GM21723 (cell line): ENCODE results near the gene KLHL35.

Experiments
- ATAC-seq: cut with Tn5 transposase; IDR thresholded peaks from one replicate; pipeline ENCODE4 v1.9.1; 2021; ENCODE audit warnings: mild to moderate bottlenecking, moderate library complexity; ENCODE audit not compliant: unreplicated experiment

KLHL35 gene

DNA sequence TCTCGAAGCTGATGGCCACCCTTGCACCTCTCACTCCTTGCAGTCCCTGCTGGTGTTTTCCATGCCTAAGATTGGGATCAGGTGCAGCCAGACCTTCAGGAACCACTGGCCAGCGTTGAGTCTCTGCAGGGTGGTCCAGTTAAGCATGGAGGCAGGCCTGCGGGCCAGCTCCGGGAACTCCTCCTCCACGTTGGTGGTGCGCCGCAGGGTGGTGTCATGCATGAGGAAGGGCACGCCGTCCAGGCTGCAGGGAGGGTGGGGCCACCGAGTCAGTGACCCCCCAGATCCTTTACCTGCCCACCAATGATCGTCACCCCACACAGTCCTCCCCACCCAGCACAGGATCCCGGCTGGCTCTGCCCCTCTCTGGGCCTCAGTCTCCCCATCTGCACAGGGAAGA, 10.0 kb upstream of the KLHL35 start:
- ATAC-seq = no peak

DNA sequence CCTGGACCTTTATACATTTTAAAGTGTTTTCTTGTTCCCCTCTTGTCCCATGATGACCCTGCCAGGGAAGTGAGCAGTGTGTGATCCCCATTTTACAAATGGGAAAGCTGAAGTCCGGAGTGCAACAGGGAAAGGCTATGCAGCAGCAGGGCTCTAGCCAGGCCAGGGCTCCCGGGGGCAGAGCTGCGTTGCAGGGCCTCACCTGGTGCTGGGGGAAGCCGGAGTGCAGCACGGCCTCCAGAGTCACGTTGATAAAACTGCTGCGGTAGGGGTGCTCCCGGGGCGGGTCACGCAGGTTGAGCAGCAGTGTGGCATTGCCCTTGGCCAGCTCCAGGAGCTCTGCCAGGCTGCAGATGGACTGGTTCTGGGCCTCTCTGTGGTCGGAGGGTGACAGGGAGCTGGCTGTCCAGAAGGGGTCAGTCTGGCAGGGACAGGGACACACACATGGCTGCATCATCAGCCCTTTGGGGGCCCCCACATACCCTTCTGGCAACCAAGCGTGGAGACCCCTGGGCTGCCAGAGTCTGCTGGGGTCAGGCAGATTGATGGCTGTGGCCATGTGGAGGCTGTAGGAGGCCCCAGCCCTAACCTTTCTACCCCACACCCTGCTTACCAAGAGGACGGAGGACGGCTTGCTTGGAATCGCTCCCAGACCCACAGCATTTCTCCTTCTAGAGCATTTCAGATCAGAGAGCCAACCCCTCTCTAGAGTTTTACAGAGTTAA, 9.3 kb upstream of the KLHL35 start:
- ATAC-seq = no peak

DNA sequence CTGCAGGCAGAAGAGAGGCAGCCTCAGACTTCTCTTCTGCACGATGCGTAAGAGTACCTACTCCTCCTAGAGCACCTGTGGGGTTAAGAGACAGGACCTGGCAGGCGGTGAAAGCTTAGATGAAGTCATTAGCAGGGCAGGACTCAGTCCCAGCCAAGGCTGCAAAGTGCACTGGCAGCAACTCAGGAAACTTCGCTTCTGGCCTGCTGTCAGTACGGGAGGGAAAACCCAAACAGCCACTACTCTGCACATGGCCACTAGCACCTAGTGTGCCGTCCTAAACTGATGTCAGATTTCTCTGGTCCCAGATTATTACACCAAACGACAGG, 8.8 kb upstream of the KLHL35 start:
- no peak for ATAC-seq

GRCh38 chr11:75440960-75441803, 8.2 kb upstream of the KLHL35 start:
- ATAC-seq = no peak

DNA sequence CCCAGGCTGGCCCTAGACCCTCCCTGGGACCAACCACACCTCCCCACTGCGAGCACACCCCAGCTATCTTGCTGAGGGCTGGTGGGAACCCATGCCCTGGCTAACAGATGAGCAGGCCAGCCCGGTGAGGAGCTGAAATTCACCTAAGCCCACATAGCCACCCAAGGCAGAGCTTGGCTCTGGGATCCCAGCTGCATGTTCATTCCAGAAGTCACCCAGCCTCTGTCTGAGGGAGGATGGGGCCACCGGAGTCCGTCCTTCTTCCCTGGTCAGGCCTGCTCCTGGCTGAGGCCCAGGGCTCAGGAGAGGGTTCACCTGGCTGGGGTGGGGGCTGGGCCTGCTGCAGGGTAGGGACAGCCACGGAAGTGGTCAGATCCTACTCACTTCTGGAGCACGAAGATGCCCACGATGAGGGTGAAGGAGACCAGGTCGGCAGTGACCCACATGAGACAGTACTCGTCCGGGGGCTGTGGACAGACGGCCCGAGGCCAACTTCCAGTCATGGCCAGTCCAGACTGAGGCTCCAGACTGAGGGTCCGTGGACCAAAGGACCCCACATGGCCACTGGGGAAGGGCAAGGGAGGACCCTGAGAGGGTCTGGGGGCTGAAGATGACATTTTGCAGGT, 6.6 kb upstream of the KLHL35 start:
- no peak for ATAC-seq

- ATAC-seq = no peak
These were observed 6.0 kb upstream of the KLHL35 start for GRCh38 chr11:75439026-75439425.

- ATAC-seq = no peak
These were observed 5.1 kb upstream of the KLHL35 start for GRCh38 chr11:75437966-75438659.

DNA sequence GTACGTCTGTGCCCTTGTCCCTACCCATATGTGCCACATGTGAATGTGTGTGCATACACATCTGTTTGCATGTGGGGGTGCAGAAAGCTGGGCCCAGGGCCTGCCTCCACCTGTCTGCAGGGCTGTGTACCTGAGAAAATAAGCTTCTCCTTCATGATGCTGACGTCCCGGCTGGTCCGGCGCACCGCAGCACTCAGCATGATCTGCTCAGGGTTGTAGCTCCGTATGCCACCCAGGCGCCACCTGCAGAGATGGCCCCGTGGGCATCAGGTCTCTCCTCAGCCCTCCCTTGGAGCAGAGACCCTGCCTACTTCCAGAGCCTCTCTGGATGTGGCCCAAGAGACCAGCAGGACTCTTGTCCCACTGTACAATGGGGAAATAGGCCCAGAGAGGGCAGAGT, 3.8 kb upstream of the KLHL35 start:
- no peak for ATAC-seq

DNA sequence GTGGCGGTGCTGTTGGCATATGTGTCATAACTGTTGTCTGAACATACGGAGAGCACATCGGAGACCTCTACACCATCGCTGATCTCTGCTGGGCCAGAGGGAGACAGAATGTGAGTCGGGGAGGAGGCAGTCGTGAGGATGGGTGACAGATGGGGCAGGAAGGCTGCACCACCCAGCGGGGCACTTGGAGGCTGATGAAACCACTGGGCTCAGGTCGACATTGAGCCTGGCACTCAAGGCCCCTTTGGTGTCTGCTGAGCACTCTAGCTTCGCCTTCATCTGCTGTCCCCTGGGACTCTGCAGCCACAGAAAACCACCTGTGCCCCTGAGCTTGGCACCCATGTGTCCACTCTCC, 2.5 kb upstream of the KLHL35 start:
- no peak for ATAC-seq

- no peak for ATAC-seq
These were observed 2.0 kb upstream of the KLHL35 start for GRCh38 chr11:75434886-75435570.

GRCh38 chr11:75434051-75434450, 1.0 kb upstream of the KLHL35 start:
- ATAC-seq = no peak

DNA sequence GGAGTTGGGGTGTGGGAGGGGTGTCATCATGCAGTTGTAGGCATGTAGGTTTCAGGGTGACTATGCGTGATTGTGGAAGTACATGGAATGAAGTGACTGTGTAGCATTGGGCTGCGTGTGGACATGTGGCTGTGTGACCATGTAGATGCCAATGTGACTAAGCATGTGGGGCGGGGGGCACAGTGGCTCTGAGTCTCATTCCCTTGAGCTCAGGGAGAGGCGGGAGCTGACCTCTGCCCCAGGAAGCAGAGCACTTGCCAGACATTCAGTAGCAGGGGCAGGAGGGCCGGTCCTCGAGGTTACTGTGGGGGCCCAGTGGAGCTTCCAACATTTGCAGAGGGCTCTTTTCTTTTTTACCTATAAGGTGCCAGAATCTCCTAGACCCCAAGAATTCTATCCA, 440 bp upstream of the KLHL35 start:
- no peak for ATAC-seq

- ATAC-seq = no peak
These were observed 1.2 kb downstream of the KLHL35 start for GRCh38 chr11:75431533-75432525.

GRCh38 chr11:75430714-75431532, 2.1 kb downstream of the KLHL35 start:
- ATAC-seq = no peak

DNA sequence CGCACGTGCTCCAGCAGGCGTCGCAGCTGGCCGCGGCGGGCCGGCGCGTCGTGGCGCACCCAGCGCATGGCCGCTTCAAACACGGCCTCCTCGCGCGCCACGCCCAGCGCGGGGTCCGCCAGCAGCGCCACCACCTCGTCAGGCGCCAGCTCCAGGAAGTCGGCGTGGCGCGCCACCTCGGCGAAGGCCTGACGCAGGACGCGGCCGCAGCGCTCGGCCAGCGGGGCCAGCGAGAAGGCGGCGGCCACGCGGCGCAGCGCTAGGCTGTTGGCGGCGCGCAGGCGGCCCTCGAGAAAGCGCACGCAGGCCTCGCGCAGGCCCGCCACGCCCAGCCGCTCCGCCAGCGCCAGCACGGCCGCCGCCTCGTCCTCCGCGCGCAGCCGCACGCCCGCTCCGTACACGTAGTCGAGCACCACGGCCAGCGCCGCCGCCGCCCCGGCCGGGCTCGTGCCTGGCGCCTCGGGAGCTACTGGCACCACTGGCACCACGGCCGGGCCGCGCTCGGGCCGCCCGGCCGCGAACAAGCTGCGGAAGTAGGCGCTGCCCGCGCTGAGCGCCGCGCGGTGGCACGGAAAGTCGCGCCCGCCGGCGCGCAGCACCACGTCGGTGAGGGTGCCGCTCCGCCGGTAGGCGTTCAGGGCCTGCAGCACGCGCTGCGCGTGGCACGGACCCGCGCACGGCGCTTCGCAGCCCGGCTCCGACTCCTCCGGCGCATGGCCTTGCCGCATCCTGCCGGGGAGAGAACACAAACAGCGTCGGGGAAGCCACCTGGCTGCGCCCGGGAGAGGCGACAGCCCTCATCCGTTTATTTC, 2.9 kb downstream of the KLHL35 start:
- no peak for ATAC-seq

DNA sequence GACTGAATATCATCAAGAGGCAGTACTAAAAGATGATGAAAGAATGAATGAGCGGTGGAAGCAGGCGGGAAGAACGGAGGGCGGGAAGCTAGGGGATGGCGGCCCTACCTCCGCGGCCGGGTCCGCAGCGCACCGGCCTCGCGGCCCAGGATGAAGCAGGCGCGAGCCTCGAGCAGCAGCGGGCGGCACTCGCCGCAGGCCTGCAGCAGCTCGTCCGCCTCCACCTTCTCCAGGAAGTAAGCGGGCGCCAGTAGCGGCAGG, 3.4 kb downstream of the KLHL35 start:
- ATAC-seq = no peak

- ATAC-seq = no peak
These were observed 3.9 kb downstream of the KLHL35 start for GRCh38 chr11:75428989-75429640.

DNA sequence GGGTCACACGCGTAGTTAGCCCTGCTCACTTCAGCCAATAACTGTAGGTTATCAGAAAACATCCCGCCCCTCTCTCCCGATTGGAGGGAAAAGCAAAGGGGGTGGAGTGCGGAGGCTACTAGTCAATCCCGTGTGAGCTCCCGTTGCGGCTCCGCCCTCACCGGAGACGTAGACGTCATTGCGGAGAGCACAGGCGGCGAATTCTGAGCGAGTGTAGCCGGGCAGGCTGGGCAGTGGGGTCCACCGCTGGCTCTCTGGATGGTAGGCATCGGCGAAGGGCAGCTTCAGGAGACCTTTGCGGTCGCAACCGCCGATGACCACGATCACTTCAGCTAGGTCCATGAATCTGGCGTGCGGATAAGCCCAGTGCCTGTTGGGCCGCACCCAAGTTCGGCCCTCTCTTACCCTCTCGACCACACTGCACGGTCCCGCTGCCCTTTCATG, 4.7 kb downstream of the KLHL35 start:
- peak; percentile 66 for ATAC-seq
